HFF-Myc (cell line): Measurements from ENCODE around the gene WNT3.
"Not testable (repeated sequence)": the region's sequence is repeated elsewhere in the genome, so short reads cannot be mapped to it uniquely, and the experiment has no call there.

ENCODE experiments used
- DNase-seq: peaks from one replicate; pipeline ENCODE4 v3.0.0-alpha.2; 2011; ENCODE audit warnings: low read depth; ENCODE audit errors: extremely low read depth
- H3K4me3 ChIP-seq: replicated peaks from 2 replicates; pipeline ENCODE4 v1.5.1; 2011; ENCODE audit warnings: low read depth, mild to moderate bottlenecking, control low read depth, low read length
- TF ChIP-seq, protein P1 (sequence below): IDR thresholded peaks from 2 replicates; pipeline ENCODE4 v1.5.1; 2012; ENCODE audit warnings: mild to moderate bottlenecking, low read depth, low read length, control low read depth; ENCODE audit errors: missing control alignments

The WNT3 gene

DNA sequence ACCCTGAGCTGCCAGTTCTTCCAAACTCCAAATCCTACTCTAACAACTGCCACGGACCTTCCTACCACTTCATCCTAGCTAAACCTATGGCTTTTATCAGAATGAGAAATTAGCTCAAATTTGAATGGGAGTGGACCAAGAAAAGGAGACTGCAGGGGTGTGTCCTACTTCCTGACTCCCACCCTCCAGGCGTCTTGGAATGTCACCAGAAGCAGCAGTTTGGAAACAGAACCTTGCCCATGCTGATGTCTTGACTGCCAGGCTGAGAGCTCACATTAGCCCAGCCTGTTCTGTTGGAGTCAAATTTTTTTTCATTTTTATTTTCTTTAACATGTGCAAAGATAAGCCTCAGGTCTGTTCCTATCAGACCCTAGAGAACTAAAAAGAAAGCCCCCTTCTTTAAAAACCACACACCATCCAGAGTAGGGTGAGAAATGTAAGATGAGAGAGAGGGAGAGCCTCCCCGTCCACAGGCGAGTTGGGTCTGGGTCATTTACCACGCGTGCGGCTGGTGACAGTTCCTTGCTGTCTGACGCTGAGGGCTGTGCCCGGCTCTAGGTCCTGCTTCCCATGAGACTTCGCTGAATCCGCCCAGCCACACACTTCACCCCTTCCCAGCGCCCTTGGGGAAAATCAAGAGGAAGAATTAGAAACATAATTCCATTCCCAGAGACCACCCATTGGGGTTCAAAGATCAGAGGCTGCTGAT, 54.3 kb downstream of the WNT3 start:
- TF ChIP-seq, protein P1, sequence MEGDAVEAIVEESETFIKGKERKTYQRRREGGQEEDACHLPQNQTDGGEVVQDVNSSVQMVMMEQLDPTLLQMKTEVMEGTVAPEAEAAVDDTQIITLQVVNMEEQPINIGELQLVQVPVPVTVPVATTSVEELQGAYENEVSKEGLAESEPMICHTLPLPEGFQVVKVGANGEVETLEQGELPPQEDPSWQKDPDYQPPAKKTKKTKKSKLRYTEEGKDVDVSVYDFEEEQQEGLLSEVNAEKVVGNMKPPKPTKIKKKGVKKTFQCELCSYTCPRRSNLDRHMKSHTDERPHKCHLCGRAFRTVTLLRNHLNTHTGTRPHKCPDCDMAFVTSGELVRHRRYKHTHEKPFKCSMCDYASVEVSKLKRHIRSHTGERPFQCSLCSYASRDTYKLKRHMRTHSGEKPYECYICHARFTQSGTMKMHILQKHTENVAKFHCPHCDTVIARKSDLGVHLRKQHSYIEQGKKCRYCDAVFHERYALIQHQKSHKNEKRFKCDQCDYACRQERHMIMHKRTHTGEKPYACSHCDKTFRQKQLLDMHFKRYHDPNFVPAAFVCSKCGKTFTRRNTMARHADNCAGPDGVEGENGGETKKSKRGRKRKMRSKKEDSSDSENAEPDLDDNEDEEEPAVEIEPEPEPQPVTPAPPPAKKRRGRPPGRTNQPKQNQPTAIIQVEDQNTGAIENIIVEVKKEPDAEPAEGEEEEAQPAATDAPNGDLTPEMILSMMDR: no peak
- no peak overlapping the region for H3K4me3 ChIP-seq
- DNase-seq: no peak

DNA sequence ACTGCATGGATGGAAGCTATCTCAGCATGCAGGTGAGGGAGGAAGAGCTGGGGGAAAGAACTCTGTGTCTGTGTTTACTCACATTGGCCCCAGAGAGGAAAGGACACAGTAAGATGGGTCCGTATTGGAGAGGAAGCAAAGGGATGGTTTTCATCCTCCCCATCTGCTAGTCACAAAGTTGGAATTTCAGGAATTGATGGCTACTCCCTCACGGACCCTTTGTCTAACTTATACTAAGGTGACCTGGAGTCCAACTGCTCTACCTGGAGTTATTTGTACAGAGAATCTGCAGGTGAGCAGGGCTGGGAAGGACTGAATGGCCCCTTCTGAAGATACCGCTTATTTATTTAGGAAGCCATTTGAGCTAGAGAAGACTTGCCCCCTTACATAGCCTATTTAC, 55.1 kb downstream of the WNT3 start:
- no peak for DNase-seq
- H3K4me3 ChIP-seq: no peak overlapping the region
- TF ChIP-seq, protein P1: no peak

DNA sequence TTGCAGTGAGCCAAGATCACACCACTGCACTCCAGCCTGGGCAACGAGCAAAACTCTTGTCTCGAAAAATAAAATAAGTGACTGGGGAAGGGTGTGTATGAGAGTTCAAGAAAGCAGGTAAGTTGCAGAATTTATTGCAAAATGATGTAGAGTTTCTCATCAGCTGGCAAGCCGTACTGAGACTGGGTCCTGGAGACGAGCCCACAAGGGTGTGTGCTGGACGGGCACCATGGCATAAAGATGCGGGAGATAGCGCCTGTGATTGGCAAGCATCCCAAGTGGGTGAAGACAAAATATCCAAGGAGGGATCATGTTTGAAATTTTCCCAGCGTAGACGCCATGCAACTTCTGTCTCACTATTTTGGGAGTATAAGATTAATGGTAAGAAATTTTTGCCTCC, 59.4 kb downstream of the WNT3 start:
- no peak for DNase-seq
- TF ChIP-seq, protein P1: no peak
- H3K4me3 ChIP-seq: no peak overlapping the region

DNA sequence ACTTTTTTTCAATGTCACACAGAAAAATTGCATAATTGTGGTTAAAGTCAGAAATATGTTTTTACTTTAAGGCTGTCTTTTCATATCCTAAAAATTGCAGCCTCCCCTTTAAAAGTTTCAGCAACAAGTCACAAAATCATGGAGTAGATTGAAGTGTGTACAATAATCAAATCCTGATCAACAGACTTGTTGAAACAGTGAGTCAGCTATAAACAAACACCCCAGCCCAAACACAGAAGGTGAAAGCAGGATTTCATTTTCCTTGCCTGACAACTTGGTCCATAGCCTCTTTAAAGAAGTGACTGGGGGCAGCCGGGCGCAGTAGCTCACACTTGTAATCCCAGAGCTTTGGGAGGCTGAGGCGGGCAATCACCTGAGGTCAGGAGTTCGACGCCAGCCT, 59.9 kb downstream of the WNT3 start:
- no peak overlapping the region for H3K4me3 ChIP-seq
- DNase-seq: no peak
- TF ChIP-seq, protein P1: no peak

DNA sequence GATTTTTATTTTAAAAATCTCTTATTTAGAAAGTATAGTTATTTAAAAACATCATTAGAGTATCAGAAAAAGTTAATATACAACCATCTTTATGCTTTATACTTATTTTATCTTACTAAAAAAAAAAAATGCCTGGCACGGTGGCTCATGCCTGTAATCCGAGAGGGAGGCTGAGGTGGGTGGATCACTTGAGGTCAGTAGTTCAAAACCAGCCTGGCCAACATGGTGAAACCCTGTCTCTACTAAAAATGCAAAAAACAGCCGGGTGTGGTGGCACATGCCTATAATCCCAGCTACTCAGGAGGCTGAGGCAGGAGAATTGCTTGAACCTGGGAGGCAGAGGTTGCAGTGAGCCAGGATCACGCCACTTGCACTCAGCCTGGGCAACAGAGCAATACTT, 60.9 kb downstream of the WNT3 start:
- not testable (repeated sequence) for H3K4me3 ChIP-seq, DNase-seq

DNA sequence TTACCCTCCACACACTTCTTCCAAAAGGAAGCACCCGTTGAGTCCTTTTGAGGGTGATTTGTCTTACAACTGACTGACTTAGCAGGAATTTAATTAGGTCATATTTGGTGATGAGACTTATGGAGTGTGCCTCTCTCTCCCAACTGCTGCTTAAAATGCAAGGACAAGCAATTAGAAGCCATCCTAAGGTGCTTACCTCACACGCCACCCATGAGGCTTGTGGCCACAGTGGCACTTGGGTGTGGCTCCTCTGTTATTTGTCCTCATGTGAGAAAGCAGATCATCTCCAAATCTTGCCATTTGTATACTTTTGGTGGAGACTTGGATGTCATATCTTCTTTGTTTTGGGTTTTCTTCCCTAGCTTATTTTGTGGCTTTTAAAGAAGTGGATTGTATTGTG, 61.6 kb downstream of the WNT3 start:
- TF ChIP-seq, protein P1: no peak
- no peak overlapping the region for H3K4me3 ChIP-seq
- DNase-seq: no peak

DNA sequence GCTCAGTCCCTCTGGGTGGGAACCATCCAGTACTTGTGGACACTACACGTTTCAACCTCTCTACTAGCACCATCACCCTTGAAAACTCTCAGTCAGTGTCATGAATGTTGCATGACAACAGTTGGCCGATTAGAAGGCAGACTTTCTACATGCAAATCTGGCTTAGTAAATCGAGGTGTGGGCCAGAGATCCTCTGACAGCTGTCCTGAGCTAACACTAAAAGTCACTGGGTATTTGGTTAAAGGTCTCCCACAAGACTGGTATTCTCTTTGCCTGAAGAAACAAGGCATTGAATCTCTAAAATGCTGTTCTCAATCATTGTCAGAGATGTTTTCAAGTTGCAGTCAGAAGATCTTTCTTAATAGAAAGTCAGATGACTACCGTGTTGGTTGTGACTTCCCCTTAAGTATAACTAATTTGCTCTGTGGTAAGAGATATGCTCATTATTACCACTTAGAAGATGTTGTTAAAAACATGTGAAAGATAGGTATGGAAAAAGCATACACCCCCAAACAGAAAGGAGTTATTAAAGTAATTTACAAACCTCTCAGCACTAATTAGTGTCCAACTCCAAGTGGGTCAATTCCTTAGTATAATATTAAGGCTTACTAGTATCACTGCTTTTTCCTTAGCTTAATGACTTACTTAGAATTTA, 62.3 kb downstream of the WNT3 start:
- DNase-seq: no peak
- no peak overlapping the region for H3K4me3 ChIP-seq
- TF ChIP-seq, protein P1: no peak
